ENCODE measurements around the gene COL4A2.

The COL4A2 gene

DNA sequence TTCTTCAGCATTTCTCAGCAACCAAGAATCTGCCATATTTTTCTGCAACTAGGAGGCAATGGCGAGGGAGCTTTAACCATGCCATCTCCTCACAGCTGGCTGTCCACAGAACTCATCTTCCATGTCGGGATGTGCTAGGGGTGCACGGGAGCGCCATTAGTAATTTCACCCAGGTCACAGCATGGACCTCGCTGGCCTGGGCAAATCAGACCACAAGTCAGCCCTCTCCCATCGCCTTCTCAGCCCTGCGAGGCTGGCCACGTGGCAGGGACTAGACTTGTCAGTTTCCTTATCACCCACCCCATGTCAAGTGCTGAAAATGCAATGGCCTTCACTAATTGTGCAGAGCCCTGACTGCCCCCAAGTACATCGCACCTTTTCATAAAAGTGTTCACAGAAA, 15.8 kb upstream of the COL4A2 start:
- DNase-seq, result no peak

GRCh38 chr13:110293037-110293436, 14.0 kb upstream of the COL4A2 start:
- no peak for DNase-seq

DNA sequence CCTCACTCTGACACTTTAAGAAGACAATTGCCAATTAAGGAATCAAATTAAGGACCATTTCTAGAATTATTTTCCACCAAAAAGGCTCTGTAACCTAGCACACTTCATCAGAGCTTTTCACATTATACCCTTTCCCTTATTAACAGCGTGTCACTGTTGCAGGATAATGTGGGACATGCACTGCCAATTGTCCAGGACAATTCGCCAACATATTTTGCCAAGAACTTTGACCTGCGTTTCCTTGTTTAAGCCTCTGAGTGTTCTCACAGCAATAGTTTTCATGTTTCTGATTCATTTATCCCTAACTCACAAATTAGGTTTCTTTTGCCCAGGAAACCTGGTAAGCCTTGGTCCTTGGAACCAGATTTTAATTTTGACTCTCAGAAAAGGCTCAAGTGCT, 13.4 kb upstream of the COL4A2 start:
- no peak for DNase-seq

DNA sequence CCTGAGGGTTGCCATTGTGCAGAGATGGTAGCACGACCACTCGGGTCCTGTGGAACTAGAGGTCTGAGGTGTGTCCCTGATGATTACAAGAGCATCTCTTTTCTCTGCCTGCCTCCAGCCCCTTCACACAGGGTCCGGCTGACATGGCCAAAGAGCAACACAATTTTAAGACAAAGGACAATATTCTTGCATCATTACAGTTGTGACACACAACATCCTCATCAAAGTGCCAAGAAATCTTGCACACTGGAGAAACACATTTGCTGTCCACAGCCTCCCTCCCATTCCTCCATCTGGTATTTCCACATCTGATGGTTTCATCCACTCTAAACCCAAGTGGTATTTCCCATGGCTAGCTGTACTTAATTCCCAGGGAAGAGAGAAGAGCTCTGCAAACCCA, 12.9 kb upstream of the COL4A2 start:
- DNase-seq, result no peak

DNA sequence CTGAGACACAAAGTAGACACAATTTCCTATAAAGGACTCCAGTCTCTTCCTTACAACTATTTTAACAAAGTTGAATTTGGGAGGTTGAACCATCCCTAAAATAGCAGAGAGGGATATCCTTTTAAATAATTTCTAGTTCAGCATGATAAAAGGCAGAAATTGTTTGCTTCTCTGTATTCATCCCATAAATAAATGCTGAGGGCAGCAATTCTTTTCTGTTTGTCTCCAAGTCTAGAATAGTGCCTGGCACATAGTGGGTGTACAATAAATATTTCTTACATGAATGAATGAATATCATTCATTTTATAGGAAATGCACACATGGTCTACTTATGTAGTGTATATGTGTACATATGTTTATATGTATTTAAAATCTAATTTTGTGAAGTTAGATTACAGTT, 12.5 kb upstream of the COL4A2 start:
- no peak for DNase-seq

DNA sequence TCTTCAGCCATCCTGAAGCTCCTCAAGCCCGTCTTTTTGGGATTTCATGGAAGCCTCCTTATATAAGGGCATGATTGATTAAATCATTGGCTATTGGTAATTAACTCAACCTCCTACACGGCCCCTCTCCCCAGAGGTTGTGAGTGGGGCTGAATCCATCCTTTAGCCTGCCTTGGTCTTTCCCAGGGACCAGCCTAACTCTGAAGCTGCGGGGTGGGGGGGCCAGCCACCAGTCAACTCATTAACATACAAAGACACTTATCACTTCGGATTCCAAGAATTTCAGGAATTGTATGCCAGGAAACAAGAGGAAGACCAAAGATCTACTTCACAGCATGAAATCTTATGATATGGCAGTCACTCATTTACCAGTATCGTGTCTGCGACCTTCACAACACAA, 10.1 kb upstream of the COL4A2 start:
- DNase-seq, result no peak

GRCh38 chr13:110297766-110298504, 9.1 kb upstream of the COL4A2 start:
- DNase-seq, result no peak

DNA sequence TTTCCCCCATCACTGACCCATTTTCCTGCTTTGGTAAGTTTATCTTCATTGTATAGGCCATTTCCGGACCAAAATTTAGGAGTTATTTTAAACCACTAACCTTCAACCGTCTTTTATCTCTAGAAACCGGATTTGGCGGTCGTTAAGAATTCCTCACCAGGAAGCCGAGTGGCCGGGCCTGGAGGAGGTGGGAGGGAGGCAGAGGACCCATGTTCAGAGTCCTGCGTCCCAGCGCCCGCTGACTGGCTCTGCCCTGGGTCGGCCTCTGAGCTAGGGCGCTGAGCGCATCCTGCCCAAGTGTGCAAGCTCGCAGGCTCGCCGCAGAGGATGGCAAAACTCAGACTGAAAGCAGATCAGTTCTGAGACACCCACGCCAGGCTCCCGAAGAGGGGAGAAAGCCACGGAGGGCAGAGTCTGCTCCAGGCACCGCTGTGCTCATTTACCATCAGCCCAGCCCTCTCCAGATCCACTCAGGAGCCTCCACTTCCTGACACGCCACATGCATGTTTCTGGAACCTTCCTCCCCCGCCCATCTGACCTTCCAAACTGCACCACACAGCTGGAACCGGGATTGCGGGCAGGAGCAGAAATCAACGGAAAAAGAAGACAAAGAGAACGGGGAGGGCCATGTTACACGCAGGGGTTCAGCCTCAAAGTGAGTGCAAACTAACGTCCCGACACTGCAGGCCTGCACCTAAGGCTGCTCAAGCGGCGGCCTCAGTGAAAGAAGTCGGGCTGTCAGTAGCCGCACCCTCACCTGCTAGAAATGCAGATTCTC, 8.4 kb upstream of the COL4A2 start:
- peak in 1 of 5 donors; percentile 34 for DNase-seq

DNA sequence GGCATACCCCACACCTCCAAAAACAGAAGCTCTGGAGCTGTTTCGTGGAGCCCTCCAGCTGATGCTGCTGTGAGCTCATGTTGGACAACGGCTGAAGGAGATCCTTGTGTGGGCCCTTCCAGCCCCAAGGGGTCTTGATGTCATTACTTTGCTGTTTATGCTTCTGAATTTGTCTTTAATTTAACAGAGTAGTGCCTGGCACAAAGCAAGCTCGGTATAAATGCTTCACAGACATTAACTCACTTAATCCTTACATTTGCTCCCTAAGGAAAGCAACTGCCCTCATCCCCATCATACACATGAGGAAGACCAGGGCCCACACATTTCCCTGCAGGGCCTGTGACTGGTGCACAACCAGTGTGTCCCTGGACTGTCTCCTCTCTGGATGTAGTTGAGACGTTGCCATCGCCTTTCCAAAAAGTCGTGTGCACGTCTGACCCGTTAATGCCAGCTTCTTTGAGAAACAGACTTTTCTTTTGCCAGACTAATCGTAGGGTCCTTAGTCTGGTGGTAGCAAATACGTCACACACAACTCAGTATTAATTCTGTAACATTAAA, 7.7 kb upstream of the COL4A2 start:
- no peak for DNase-seq

DNA sequence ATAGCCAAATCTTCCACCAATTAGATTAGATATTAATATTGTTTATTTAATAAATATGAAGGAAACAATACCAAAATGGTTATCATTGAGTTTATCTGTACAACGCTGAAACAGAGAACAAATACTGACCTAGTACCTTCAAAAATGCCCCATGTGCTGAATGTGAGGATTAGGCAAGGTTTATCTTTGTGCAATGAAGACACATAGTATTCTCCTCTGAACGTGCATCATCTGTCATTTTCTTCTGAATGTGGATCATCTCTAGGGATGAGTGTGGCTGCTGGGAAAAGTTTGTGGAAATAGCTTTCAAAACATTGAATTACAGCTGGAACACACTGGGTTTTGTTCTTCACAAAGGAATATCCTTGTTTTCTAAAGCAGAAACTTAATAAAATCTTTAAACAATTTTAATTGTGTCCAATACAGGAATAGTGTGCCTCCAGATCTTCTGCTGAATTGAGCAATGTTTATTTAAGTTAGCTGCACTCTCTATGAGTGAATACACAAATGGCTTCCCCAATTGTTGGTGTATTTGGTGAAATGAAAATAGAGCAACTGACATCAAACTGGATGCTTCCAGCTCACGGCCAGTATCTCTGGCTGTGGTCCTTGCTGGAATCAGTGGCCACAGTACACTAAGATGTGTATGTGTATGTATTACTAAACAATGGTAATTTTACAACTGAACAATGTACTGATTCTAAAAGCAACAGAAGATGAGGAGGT, 6.8 kb upstream of the COL4A2 start:
- DNase-seq, result no peak

DNA sequence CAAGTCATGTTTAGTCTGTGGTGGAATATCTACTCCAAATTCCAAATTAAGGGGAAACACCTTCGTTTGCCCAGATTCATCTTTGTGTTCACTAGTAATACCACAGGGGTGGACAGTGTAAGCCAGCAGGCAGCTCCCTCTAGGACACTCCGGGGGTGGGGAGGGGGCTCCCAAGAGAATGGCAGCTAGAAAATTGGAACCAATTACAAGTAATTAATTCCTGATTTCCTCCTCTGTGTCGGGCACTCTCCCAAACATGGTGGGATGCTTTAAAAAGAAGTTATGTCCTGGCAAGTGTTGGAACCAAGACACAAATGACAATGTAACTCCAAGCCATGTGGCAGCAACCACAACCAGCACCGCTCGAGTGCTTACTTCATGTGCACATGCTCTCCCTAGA, 6.0 kb upstream of the COL4A2 start:
- DNase-seq, result no peak

DNA sequence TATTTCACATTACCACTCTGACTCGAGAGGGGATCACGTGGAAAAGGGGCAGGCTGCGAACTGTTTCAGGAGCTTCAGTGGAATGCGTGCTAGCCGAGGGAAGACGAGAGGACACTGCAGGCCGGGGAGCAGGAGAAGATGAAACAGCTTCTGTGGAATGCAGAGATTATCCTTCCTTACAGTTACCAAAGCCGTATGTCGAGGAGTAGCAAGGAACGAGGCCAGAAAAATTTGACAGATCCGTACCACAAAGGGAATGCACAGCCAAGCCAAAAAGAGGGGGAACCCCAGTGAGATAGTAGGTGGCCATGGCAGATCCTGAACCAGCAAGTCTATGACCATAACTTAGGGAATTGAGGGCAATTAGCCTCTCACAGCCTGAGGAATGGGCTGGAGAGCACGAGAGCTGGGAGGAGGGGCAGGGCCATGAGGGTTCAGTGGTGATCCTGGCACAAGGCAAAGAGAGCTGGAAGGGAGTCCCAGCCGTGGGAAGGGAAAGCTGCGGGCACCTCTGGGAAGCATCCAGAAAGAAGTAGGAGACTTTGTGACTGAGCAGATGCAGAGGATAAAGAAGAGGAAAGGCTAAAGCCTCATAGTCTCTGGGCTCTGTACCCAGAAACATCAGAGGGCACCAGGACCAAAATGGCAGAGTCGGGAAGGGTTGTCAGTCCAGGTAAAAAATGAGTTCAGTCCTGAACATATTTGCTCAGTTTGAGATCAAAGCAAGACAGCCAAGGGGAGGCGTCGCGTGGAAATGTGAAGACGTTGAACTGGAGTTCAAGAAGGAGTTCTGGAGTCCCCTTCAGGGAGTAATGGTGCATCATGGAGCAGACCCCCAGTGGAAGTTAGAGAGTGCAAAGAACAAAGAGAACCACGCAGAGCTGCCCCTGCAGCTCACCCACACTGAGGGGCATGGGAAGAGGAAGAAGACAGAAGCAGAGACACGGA, 5.2 kb upstream of the COL4A2 start:
- DNase-seq, result no peak

- no peak for DNase-seq
These were observed 4.1 kb upstream of the COL4A2 start for GRCh38 chr13:110302997-110303396.

- no peak for DNase-seq
These were observed 3.4 kb upstream of the COL4A2 start for GRCh38 chr13:110303644-110304043.

DNA sequence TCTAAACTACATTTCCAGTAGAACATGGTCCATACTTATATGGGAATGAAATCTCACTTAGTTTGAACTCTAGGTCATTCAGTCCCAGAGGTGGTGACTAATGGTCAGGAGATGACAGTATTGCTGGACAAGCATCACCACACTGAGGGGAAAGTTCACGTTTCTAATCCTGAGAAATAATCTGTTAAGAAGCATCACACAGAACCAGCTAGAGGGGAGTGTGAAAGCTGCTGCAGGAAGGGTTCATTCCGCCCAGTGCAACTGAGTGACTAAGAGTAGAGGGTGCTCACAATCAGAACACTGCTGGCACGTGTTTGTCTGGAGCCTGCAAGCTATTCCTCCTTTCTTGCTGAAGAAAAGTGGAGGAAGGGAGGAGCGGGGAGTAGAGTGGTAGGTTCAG, 2.8 kb upstream of the COL4A2 start:
- no peak for DNase-seq

DNA sequence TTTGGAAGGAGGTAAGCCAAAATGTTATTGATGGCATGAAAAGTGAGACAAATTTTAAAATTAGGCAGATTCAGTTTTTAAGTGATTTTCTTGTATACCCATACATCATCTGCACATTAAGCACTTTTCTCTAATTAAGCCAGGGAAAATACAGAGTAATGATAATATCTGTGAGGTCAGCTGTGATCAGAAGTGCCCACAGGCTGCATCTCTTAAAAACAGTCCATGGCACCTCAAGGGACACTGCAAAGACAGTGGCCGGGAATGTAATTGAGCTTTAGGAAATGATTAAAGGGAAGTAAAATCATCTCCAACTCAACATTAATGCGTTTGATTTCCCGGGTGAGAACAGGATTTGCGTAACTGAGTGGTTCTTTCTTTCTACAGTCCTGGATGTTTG, 2.1 kb upstream of the COL4A2 start:
- no peak for DNase-seq

GRCh38 chr13:110305544-110305943, 1.5 kb upstream of the COL4A2 start:
- DNase-seq, result no peak

GRCh38 chr13:110305949-110306339, 1.1 kb upstream of the COL4A2 start:
- no peak for DNase-seq

DNA sequence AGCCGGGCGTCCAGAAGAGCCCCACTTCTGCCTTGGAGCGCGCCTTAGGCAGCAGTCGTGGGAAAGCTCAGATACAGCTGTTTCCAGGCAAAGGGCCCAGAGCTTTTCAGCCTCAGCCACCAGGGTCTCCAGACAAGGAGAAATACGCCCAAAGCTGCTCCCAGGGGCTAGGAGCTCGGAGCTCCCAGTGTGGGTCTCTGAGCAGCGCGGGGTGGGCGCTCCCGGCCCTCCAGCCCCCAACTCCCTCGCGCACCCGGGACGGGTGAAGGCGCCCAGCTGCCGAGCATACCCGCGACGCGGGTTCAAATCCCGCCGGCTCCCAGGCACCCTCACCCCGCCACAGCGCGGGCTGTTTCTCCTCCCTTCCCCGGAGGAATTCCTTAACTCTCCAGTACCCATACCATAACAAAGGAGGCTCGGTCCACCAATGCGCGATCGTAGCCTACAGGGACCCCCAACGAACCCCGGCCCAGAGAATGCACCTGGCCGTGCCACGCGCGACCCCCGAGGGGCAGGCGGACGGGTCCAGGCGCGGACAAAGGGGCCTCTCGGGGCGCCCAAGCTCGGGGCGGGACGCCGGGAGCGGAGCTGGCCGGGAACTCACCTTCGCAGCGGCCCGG, 634 bp upstream of the COL4A2 start:
- no peak for DNase-seq

GRCh38 chr13:110307767-110308655, 927 bp downstream of the COL4A2 start:
- no peak for DNase-seq
